ENCODE measurements around the gene IGFBP3. TPM values are rescaled to one million over a fixed set of nuclear protein-coding genes. Genes with fewer than 3 reads are reported as not detected.

Gene IGFBP3
- total and polyA plus RNA-seq, 2 experiments from 2014 or later = 11.2 to 11.3 TPM

GRCh38 chr7:45909561-45909960 is 11.5 kb downstream of the IGFBP3 start (continued):
- no peak for TF ChIP-seq ZNF331 (CRISPR knock-in tag; IDR thresholded peaks at IDR 0.05; ENCODE audit: low read depth)
- no peak for TF ChIP-seq ZNF114 (CRISPR knock-in tag; IDR thresholded peaks at IDR 0.05)
- no peak for TF ChIP-seq NANOG (IDR thresholded peaks at IDR 0.05; ENCODE audit: borderline replicate concordance)
- no peak for TF ChIP-seq ETS1 (IDR thresholded peaks at IDR 0.05)

- Mint-ChIP-seq H3K27ac (no peak overlapping the region), H3K4me1 (no peaks in the 10 kb centered on the region), H3K4me3 (no peak overlapping the region), H3K27me3 (ENCODE audit: insufficient read depth, low read depth, poor library complexity) (no peaks in the 10 kb centered on the region), H3K36me3 (ENCODE audit: low read depth) (no peaks in the 10 kb centered on the region), H3K9me3 (peaks cover 3% of the 10 kb centered on the region; the same call in 2 of the 3 replicates)
- no peak overlapping the region for H2AFZ ChIP-seq
- H3K4me1 ChIP-seq (ENCODE audit: insufficient read depth) = no peaks in the 10 kb centered on the region
- TF ChIP-seq ETS1 (IDR thresholded peaks at IDR 0.05) (no peak), ZNF331 (CRISPR knock-in tag; IDR thresholded peaks at IDR 0.05; ENCODE audit: low read depth) (no peak), ZNF462 (CRISPR knock-in tag; IDR thresholded peaks at IDR 0.05) (no peak), EZH2 (IDR thresholded peaks at IDR 0.05; ENCODE audit: low read depth, unreplicated experiment) (no peak), STAT1 (IDR thresholded peaks at IDR 0.05; ENCODE audit: unreplicated experiment) (no peak), POLR2AphosphoS5 (IDR thresholded peaks at IDR 0.05; ENCODE audit: low read depth) (no peak), CTCF (conservative IDR thresholded peaks at IDR 0.05; ENCODE audit: low read depth in 2 of 2) (peak; percentile 21 to 24; a peak in 2 of 4 replicates), REST (IDR thresholded peaks at IDR 0.05; ENCODE audit: unreplicated experiment) (no peak)
- H3K27ac ChIP-seq (ENCODE audit: low read depth) = no peak overlapping the region
- H3K36me3 ChIP-seq (ENCODE audit: insufficient read depth) = no peaks in the 10 kb centered on the region
- no peaks in the 10 kb centered on the region for H3F3A ChIP-seq (replicated peaks; ENCODE audit: low read depth)
- ATAC-seq = peak; percentile 45; the same call in 2 of the 3 replicates
- no peak overlapping the region for H3K4me2 ChIP-seq
- H3K27me3 ChIP-seq (ENCODE audit: insufficient read depth) = no peaks in the 10 kb centered on the region
- no peaks in the 10 kb centered on the region for H3K9me2 ChIP-seq (ENCODE audit: insufficient read depth)
- H4K20me1 ChIP-seq (replicated peaks; ENCODE audit: insufficient read depth) = no peaks in the 10 kb centered on the region
- H3K4me3 ChIP-seq = no peak overlapping the region
- DNase-seq (ENCODE audit: low spot score) = no peak
- no peaks in the 10 kb centered on the region for H3K79me2 ChIP-seq (replicated peaks; ENCODE audit: insufficient read depth)
Measured at GRCh38 chr7:45902820-45903219, 18.3 kb downstream of the IGFBP3 start.

Data from GM23338 (cell line).